Fibroblast of lung (primary cell): Measurements from ENCODE around the gene PLEKHH3.

Experiments used
- CTCF ChIP-seq, 2 donors: IDR thresholded peaks in 1 of 2; conservative IDR thresholded peaks in 1 of 2; 1 replicate in 1 of 2; 2 replicates in 1 of 2; pipeline ENCODE4 v1.5.1; 2011 to 2012; ENCODE audit warnings: low read length in 2 of 2, control low read depth in 1 of 2, inconsistent platforms in 1 of 2, low read depth in 1 of 2, mild to moderate bottlenecking in 1 of 2
- EZH2 ChIP-seq: IDR thresholded peaks from 2 replicates; pipeline ENCODE4 v1.5.1; 2012; ENCODE audit warnings: low read length, control low read depth, mild to moderate bottlenecking; ENCODE audit errors: missing control alignments

- no peak for TF ChIP-seq CTCF (conservative IDR thresholded peaks at IDR 0.05 in 1 of 2, IDR thresholded peaks at IDR 0.05 in 1 of 2; ENCODE audit: low read depth in 1 of 2, low read length in 2 of 2)
- TF ChIP-seq EZH2: no peak
Measured at GRCh38 chr17:42660692-42661345, 16.0 kb downstream of the PLEKHH3 start.
